AG04450 (cell line): ENCODE measurements around the gene CIB4. TPM values are rescaled to one million over a fixed set of nuclear protein-coding genes. Genes with fewer than 3 reads are reported as not detected.

Experiments
- CTCF ChIA-PET: fragments of 300-600, 350-600 bp; formaldehyde crosslinking; extraction: SDS; loops from one replicate; lab custom pipeline; 2022; ENCODE audit warnings: antibody characterized with exemption, inconsistent platforms; lab: Charles Lee
- POLR2A ChIA-PET: fragments of 350-600 bp; formaldehyde crosslinking; extraction: SDS; loops from one replicate; lab custom pipeline; 2021; ENCODE audit warnings: antibody characterized with exemption, inconsistent platforms; lab: Yijun Ruan, JAX
- DNase-seq: peaks from one replicate; pipeline ENCODE4 v3.0.0-alpha.2; 2011; ENCODE audit warnings: low read depth, low spot score
- H3K27ac ChIP-seq: one replicate; pipeline ENCODE4 v1.5.1; 2012; ENCODE audit warnings: low read depth, low read length, control low read depth
- H3K27me3 ChIP-seq: one replicate; pipeline ENCODE4 v1.6.0; 2012; ENCODE audit warnings: low read length; ENCODE audit not compliant: control insufficient read depth, insufficient read depth
- H3K4me3 ChIP-seq: 2 replicates; pipeline ENCODE4 v1.5.1; 2011; ENCODE audit warnings: mild to moderate bottlenecking, low read depth, low read length, control low read depth
- H3K9me3 ChIP-seq: 2 replicates; pipeline ENCODE4 v1.5.1; 2012; ENCODE audit warnings: low read length; ENCODE audit not compliant: control insufficient read depth, insufficient read depth
- polyA plus RNA-seq: library from polyadenylated mRNA; depleted of rRNA; stranded (reverse); fragments of >200 nt; gene quantifications from 2 replicates; pipeline ENCODE4 v1.2.3, GENCODE V29; 2011
- TF ChIP-seq, protein P1 (sequence below): IDR thresholded peaks from 2 replicates; pipeline ENCODE4 v1.5.1; 2011; ENCODE audit warnings: low read depth, low read length, control low read depth, inconsistent platforms

CIB4 gene
- polyA plus RNA-seq, 1 experiment: not detected

DNA sequence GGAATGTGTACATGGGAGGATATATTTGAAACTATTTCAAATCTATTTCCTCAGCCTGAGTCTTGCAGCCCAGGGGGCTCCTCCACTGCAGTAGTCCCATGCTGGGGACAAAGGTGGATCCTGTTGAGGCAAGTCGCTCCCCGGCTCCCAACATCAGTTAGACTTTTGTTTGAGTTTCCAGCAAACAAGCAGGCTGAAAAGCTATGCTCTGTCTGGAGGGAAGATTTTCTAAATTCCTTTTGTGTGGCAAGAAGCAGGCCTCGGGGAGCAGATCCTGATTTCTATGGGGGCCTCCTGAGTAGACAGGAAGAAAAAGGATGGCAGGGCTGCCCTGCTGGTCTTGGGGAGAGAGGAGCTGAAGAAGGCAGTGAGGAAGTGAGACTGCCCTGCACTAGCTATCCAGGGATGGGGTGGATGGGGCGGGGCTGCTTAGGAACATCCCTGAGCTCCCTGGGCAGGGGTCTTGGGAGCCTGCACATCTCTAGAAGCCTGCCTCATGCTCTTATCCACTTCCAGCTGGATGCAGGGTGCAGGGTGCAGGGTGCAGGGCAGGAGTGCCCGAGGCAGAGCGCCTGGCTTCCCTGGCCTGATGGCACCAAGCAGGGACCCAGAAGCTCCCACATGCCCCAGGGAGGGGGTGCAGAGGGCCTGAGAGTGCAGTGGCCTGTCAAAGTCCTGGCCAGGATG, 6.0 kb upstream of the CIB4 start:
- Histone ChIP-seq H3K27me3 (peaks cover 74% of the 10 kb centered on the region), H3K27ac (no peak overlapping the region), H3K9me3 (no peaks in the 10 kb centered on the region), H3K4me3 (no peak overlapping the region)
- ChIA-PET CTCF (no interaction called here), POLR2A (no interaction called here)
- TF ChIP-seq, protein P1, sequence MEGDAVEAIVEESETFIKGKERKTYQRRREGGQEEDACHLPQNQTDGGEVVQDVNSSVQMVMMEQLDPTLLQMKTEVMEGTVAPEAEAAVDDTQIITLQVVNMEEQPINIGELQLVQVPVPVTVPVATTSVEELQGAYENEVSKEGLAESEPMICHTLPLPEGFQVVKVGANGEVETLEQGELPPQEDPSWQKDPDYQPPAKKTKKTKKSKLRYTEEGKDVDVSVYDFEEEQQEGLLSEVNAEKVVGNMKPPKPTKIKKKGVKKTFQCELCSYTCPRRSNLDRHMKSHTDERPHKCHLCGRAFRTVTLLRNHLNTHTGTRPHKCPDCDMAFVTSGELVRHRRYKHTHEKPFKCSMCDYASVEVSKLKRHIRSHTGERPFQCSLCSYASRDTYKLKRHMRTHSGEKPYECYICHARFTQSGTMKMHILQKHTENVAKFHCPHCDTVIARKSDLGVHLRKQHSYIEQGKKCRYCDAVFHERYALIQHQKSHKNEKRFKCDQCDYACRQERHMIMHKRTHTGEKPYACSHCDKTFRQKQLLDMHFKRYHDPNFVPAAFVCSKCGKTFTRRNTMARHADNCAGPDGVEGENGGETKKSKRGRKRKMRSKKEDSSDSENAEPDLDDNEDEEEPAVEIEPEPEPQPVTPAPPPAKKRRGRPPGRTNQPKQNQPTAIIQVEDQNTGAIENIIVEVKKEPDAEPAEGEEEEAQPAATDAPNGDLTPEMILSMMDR: no peak
- DNase-seq: no peak

DNA sequence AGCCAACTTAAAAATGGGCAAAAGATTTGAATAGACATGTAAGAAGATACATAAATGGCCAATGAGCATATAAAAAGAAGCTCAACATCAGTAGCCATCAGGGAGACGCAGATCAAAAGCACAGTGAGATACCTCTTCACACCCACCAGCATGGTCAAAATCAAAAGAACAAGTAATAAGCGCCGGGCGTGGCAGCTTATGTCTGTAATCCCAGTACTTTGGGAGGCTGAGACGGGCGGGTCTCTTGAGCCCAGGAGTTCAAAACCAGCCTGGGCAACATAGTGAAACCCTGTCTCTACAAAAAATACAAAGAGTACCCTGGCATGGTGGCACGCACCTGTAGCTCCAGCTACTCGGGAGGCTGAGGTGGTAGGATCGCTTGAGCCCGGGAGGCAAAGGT, 4.6 kb upstream of the CIB4 start:
- TF ChIP-seq, protein P1: no peak
- CTCF ChIA-PET: no interaction called here

DNA sequence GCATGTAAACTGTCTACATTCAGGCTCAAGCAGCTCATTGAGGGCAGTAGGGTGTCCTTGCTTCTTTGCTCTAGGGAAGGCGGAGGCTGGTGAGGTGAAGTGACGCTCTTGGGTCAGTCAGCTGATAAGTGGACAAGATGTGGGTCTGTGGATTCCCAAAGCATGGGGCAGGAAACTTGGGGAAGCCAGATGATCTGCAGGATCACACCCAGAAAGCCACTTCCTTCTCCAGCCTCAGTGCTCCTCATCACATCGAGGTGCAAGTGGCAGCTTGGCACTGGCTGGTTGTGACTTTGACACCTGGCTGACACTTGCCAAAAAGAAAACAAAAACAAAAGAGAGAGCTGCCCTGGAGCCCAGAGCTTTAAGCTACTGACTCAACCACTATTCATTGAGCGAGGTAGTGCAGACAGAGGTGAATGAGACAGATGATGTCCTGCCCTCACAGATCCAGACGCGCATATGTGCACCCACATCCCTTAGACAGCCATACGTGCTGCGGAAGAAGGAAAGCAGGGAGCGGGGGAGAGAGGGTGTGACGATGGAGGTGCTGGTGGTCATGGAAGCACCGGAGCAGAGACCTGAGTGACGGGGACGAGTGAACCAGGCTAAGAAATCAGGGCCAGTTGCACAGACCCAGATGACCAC, 3.1 kb upstream of the CIB4 start:
- Histone ChIP-seq H3K27me3 (peaks cover 62% of the 10 kb centered on the region), H3K9me3 (no peaks in the 10 kb centered on the region), H3K27ac (no peak overlapping the region), H3K4me3 (no peak overlapping the region)
- TF ChIP-seq, protein P1: no peak
- ChIA-PET POLR2A (interaction anchor here (0.7 kb wide), 1 partner anchor 40 kb away, joined by 4 read pairs; no protein-coding TSS in a partner anchor), CTCF (no interaction called here)
- DNase-seq: no peak

More for the DNA sequence above, 4.6 kb upstream of the CIB4 start:
- Histone ChIP-seq H3K27me3 (peaks cover 67% of the 10 kb centered on the region), H3K4me3 (no peak overlapping the region), H3K9me3 (no peaks in the 10 kb centered on the region), H3K27ac (no peak overlapping the region)
- no peak for DNase-seq
- POLR2A ChIA-PET: no interaction called here

DNA sequence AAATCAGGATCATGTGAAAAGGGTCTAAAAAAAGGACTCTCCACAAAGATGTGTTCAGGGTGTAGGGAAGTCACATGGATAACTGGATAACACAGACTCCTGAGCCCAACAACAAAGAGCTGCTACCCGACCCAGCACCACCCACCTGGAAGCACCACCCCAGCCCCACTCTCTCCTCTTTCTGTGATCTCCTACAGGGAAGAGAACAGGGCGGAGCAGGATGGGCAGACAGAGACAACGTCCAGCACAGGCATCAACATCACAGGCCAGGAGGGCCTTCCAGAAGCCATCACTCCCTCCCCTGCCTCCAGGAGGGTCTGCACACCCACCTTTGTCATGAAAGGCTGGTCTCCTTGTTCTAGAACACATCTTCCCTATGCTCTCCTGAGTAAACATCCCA, 1.3 kb upstream of the CIB4 start:
- ChIA-PET CTCF (interaction anchor here (1.6 kb wide), 1 partner anchor 65 kb away, joined by 4 read pairs; no protein-coding TSS in a partner anchor), POLR2A (no interaction called here)
- H3K9me3 ChIP-seq: no peaks in the 10 kb centered on the region
- TF ChIP-seq, protein P1: no peak
- H3K27me3 ChIP-seq: peaks cover 57% of the 10 kb centered on the region
- H3K27ac ChIP-seq: no peak overlapping the region
- no peak overlapping the region for H3K4me3 ChIP-seq
- no peak for DNase-seq

DNA sequence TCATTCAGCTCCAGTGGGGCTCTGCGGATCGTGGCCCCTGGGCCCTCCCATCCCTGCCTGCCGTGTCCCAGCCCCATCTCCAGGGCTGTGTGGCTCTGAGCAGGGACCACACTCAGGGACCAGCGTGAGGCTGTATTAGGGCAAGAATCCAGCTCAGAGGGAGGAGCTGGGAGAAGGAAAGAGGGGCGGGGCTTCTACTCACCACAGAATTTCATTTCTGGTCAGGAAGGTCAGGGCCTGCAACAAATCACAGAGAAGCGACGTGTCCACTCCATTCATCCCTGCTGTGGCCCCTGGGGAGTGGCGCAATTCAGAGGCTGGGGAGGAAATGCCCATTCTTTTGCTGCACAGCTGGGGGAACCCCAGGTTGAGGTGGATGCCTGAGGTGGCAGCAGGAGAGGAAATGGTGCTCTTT, 828 bp downstream of the CIB4 start:
- ChIA-PET POLR2A (no interaction called here), CTCF (no interaction called here)
- Histone ChIP-seq H3K4me3 (no peak overlapping the region), H3K27me3 (peaks cover 57% of the 10 kb centered on the region), H3K27ac (no peak overlapping the region), H3K9me3 (no peaks in the 10 kb centered on the region)
- TF ChIP-seq, protein P1: no peak
- no peak for DNase-seq
